B cell (primary cell): ENCODE results near the gene SYNE1.

Experiments used
- CTCF ChIP-seq: fragments of 200-600 bp; IDR thresholded peaks from one replicate; pipeline ENCODE4 v1.8.0; 2022; ENCODE audit warnings: antibody characterized with exemption, mild to moderate bottlenecking
- EZH2 ChIP-seq: IDR thresholded peaks from 2 replicates; pipeline ENCODE4 v1.6.1; 2012; ENCODE audit warnings: borderline replicate concordance, low read depth, mild to moderate bottlenecking, moderate library complexity, low read length; ENCODE audit not compliant: insufficient read depth, poor library complexity, severe bottlenecking

- no peak for TF ChIP-seq CTCF
- TF ChIP-seq EZH2, result no peak
Measured at GRCh38 chr6:152100183-152100618, 537.0 kb downstream of the SYNE1 start.
